HCT116 (cell line): Measurements from ENCODE around the gene RAVER1. TPM values are rescaled to one million over a fixed set of nuclear protein-coding genes. Genes with fewer than 3 reads are reported as not detected.

Source experiments
- ATAC-seq: fragments of 200-7000 bp; cut with Tn5 transposase; 2 replicates; pipeline ENCODE4 v1.9.1; 2020; ENCODE audit warnings: mild to moderate bottlenecking, moderate library complexity
- BruUV-seq: library from RNA; stranded (reverse); fragments of 400-500 nt; replicated peaks from 2 replicates; lab custom pipeline; 2021; lab: Mats Ljungman, UMichigan
- CTCF ChIA-PET: fragments of 300-600 bp; sonication (Branson Sonifier 250); formaldehyde crosslinking; loops from one replicate; lab custom pipeline; 2021; ENCODE audit warnings: antibody characterized with exemption; lab: Charles Lee
- POLR2A ChIA-PET: fragments of 300-600, 350-600 bp; sonication (Branson Sonifier 250); formaldehyde crosslinking; loops from one replicate; lab custom pipeline; 2021; ENCODE audit warnings: antibody characterized with exemption; lab: Charles Lee
- RAD21 ChIA-PET, 2 experiments: fragments of 300-600 bp; sonication (Branson Sonifier 250); formaldehyde crosslinking; loops; one replicate each; lab custom pipeline; 2023; ENCODE audit warnings: low total read pairs in 2 of 2; ENCODE audit not compliant: uncharacterized antibody in 2 of 2, unreplicated experiment in 2 of 2, low non-redundant PET in 1 of 2; lab: Charles Lee
- DNase-seq: peaks from one replicate; pipeline ENCODE4 v3.0.0-alpha.2; 2010; ENCODE audit warnings: low read depth, low spot score
- H2AFZ ChIP-seq: fragments of 200-600 bp; shearing (Covaris generic), sonication (generic); 2 replicates; pipeline ENCODE4 v1.6.1; 2017; ENCODE audit warnings: low read depth, mixed run types, mixed read lengths, antibody characterized with exemption, low read length; ENCODE audit not compliant: poor library complexity, severe bottlenecking
- H3K27ac ChIP-seq: 2 replicates; pipeline ENCODE4 v1.5.1; 2012; ENCODE audit warnings: low read depth, low read length
- H3K27me3 ChIP-seq: fragments of 200-600 bp; sonication (generic); 2 replicates; pipeline ENCODE4 v1.6.1; 2016; ENCODE audit warnings: mixed run types, low read length, mixed read lengths; ENCODE audit not compliant: insufficient read depth
- H3K36me3 ChIP-seq, 2 experiments: fragments of 200-500 bp in 1 of 2; fragments of 200-600 bp in 1 of 2; sonication (Bioruptor generic) in 1 of 2; sonication (generic) in 1 of 2; 2 replicates each; pipeline versions ENCODE4 v1.5.1 to v1.6.1; 2014 to 2016; ENCODE audit warnings: low read length in 2 of 2, inconsistent platforms in 1 of 2, mixed read lengths in 1 of 2, mixed run types in 1 of 2; ENCODE audit not compliant: insufficient read depth in 2 of 2, control insufficient read depth in 1 of 2
- H3K4me1 ChIP-seq, 2 experiments: fragments of 200-600 bp in 1 of 2; sonication (generic) in 1 of 2; 2 replicates each; pipeline versions ENCODE4 v1.5.1 to v1.6.1; 2012 to 2017; ENCODE audit warnings: low read length in 2 of 2, inconsistent platforms in 1 of 2, mild to moderate bottlenecking in 1 of 2, mixed read lengths in 1 of 2, mixed run types in 1 of 2, moderate library complexity in 1 of 2; ENCODE audit not compliant: insufficient read depth in 2 of 2, control insufficient read depth in 1 of 2
- H3K4me2 ChIP-seq: fragments of 200-600 bp; sonication (generic); 2 replicates; pipeline ENCODE4 v1.6.1; 2017; ENCODE audit warnings: mixed run types, low read length, mixed read lengths
- H3K4me3 ChIP-seq, 2 experiments: fragments of 200-600 bp in 1 of 2; sonication (generic) in 1 of 2; replicated peaks in 1 of 2; 2 replicates each; pipeline ENCODE4 v1.5.1; 2011 to 2016; ENCODE audit warnings: low read length in 2 of 2, control low read depth in 1 of 2, low read depth in 1 of 2, mild to moderate bottlenecking in 1 of 2, mixed read lengths in 1 of 2, mixed run types in 1 of 2
- H3K79me2 ChIP-seq: fragments of 200-600 bp; sonication (generic); 2 replicates; pipeline ENCODE4 v1.6.1; 2017; ENCODE audit warnings: mild to moderate bottlenecking, mixed run types, low read length, moderate library complexity, mixed read lengths; ENCODE audit not compliant: insufficient read depth
- H3K9ac ChIP-seq: fragments of 200-600 bp; sonication (generic); 2 replicates; pipeline ENCODE4 v1.6.1; 2016; ENCODE audit warnings: low read length, mixed read lengths
- H3K9me2 ChIP-seq: fragments of 200-600 bp; sonication (generic), shearing (Covaris generic); 2 replicates; pipeline ENCODE4 v1.6.1; 2017; ENCODE audit warnings: mixed run types, mild to moderate bottlenecking, moderate library complexity; ENCODE audit not compliant: insufficient read depth
- H3K9me3 ChIP-seq, 2 experiments: fragments of 200-500 bp in 1 of 2; fragments of 200-600 bp in 1 of 2; sonication (Bioruptor generic) in 1 of 2; sonication (generic) in 1 of 2; 2 replicates each; pipeline ENCODE4 v1.6.1; 2014 to 2017; ENCODE audit warnings: low read length in 2 of 2, mixed read lengths in 2 of 2, inconsistent platforms in 1 of 2, low read depth in 1 of 2, mild to moderate bottlenecking in 1 of 2, mixed run types in 1 of 2, moderate library complexity in 1 of 2; ENCODE audit not compliant: control insufficient read depth in 1 of 2, insufficient read depth in 1 of 2
- H4K20me1 ChIP-seq: fragments of 200-600 bp; sonication (generic), shearing (Covaris generic); 2 replicates; pipeline ENCODE4 v1.6.1; 2017; ENCODE audit warnings: mixed run types, mild to moderate bottlenecking, moderate library complexity; ENCODE audit not compliant: insufficient read depth
- CBX3 ChIP-seq: IDR thresholded peaks from 2 replicates; pipeline ENCODE4 v1.6.1; 2012; ENCODE audit warnings: low read depth
- CEBPB ChIP-seq: IDR thresholded peaks from 2 replicates; pipeline ENCODE4 v1.6.1; 2012; ENCODE audit warnings: low read depth
- EGR1 ChIP-seq: IDR thresholded peaks from 2 replicates; pipeline ENCODE4 v1.6.1; 2012; ENCODE audit warnings: low read depth
- EZH2 ChIP-seq: fragments of 200-600 bp; sonication (generic); IDR thresholded peaks from 2 replicates; pipeline ENCODE4 v1.6.1; 2017; ENCODE audit warnings: antibody characterized with exemption, mixed run types
- JUND ChIP-seq: IDR thresholded peaks from 2 replicates; pipeline ENCODE4 v1.6.1; 2012
- POLR2A ChIP-seq: IDR thresholded peaks from 2 replicates; pipeline ENCODE4 v1.7.0; 2011; ENCODE audit warnings: borderline replicate concordance; ENCODE audit not compliant: insufficient read depth, insufficient read length; ENCODE audit errors: extremely low read depth
- POLR2AphosphoS5 ChIP-seq: IDR thresholded peaks from 2 replicates; pipeline ENCODE4 v1.6.1; 2011; ENCODE audit warnings: mild to moderate bottlenecking, low read depth, low read length, moderate library complexity
- SIN3A ChIP-seq: IDR thresholded peaks from 2 replicates; pipeline ENCODE4 v1.6.1; 2012; ENCODE audit warnings: low read depth
- SP1 ChIP-seq: IDR thresholded peaks from 2 replicates; pipeline ENCODE4 v1.6.1; 2012; ENCODE audit warnings: low read depth
- SRF ChIP-seq: IDR thresholded peaks from 2 replicates; pipeline ENCODE4 v1.6.1; 2012; ENCODE audit warnings: low read depth
- TCF7L2 ChIP-seq: IDR thresholded peaks from 2 replicates; pipeline ENCODE4 v1.7.0; 2011; ENCODE audit warnings: borderline replicate concordance, inconsistent platforms; ENCODE audit not compliant: insufficient read depth, insufficient read length; ENCODE audit errors: extremely low read depth
- ZFX ChIP-seq: fragments of 450-650 bp; IDR thresholded peaks from 2 replicates; pipeline ENCODE4 v1.6.1; 2017
- intact Hi-C: fragments of 100-400 bp; cut with micrococcal nuclease; formaldehyde crosslinking; loops from 2 replicates; pipeline ENCODE4 v1.10.0; 2022
- total RNA-seq: library from RNA; stranded (reverse); gene quantifications from one replicate; pipeline ENCODE4 v1.2.1, GENCODE V29; 2021; ENCODE audit not compliant: unreplicated experiment
- TF ChIP-seq, protein P1 (sequence below): IDR thresholded peaks from 2 replicates; pipeline ENCODE4 v1.6.1; 2011; ENCODE audit warnings: mild to moderate bottlenecking, low read length, moderate library complexity; ENCODE audit not compliant: insufficient replicate concordance; ENCODE audit errors: extremely low read depth

The RAVER1 gene
- total RNA-seq, 1 experiment from 2014 or later, result 71.0 TPM

DNA sequence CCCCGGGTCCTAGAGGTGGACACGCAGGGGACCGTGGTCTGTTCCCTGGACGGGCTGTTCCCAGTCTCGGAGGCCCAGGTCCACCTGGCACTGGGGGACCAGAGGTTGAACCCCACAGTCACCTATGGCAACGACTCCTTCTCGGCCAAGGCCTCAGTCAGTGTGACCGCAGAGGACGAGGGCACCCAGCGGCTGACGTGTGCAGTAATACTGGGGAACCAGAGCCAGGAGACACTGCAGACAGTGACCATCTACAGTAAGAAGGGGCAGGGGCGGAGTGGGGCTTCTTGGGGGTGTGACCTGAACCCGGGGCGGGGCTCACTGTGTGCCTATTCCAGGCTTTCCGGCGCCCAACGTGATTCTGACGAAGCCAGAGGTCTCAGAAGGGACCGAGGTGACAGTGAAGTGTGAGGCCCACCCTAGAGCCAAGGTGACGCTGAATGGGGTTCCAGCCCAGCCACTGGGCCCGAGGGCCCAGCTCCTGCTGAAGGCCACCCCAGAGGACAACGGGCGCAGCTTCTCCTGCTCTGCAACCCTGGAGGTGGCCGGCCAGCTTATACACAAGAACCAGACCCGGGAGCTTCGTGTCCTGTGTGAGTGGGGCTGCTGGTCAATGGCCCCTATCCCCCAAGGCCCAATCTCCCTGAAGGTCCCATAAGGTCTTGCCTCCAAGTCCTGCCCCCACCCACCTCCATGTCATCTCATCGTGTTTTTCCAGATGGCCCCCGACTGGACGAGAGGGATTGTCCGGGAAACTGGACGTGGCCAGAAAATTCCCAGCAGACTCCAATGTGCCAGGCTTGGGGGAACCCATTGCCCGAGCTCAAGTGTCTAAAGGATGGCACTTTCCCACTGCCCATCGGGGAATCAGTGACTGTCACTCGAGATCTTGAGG, 49.0 kb downstream of the RAVER1 start:
- Histone ChIP-seq H3K4me1 (peaks cover 13 to 41% of the 10 kb centered on the region in 2 experiments), H3K9me3 (no peaks in the 10 kb centered on the region), H3K27me3 (no peaks in the 10 kb centered on the region), H3K4me3 (no peak overlapping the region), H4K20me1 (no peaks in the 10 kb centered on the region), H3K36me3 (no peaks in the 10 kb centered on the region; a peak in 2 of 4 replicates), H3K9ac (no peak overlapping the region), H3K4me2 (no peak overlapping the region), H3K27ac (peak overlapping the region; percentile 44; the same call in 1 of the 2 replicates), H3K79me2 (no peaks in the 10 kb centered on the region), H3K9me2 (no peaks in the 10 kb centered on the region), H2AFZ (no peak overlapping the region)
- RAD21 ChIA-PET, result no interaction called here
- POLR2A ChIA-PET, result interaction anchor here (1.5 kb wide), 1 partner anchor 15 kb away, joined by 3 read pairs; no protein-coding TSS in a partner anchor
- BruUV-seq, result no TSS peak
- CTCF ChIA-PET, result interaction anchor here (1.9 kb wide), 1 partner anchor 25 kb away, joined by 7 read pairs; no protein-coding TSS in a partner anchor
- DNase-seq, result no peak
- no peak for ATAC-seq
- intact Hi-C loops, result no loop called here
- TF ChIP-seq SRF, result no peak

DNA sequence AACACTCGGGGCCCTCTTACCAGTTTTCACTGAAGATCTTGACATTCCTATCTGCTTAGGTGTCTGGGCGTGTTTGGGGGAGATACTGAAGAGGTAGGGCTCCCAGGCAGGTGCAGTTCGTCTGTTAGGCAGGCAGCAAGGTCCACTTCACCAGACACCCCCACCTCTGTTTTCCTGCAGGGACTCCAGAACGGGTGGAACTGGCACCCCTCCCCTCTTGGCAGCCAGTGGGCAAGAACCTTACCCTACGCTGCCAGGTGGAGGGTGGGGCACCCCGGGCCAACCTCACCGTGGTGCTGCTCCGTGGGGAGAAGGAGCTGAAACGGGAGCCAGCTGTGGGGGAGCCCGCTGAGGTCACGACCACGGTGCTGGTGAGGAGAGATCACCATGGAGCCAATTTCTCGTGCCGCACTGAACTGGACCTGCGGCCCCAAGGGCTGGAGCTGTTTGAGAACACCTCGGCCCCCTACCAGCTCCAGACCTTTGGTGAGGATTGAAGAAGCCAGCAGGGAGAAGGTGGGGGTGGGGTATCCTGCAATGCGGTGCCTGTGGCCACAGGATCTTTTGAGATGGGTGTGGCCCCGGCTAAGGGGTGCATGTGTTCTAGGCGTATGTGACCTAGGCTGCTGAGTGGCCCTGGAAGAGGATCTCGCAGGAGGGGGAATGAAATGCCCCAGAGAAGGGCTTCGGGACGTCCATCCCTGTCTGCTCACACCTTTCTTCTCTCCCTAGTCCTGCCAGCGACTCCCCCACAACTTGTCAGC, 49.8 kb downstream of the RAVER1 start:
- Histone ChIP-seq H3K27ac (peak overlapping the region; percentile 44), H3K9me3 (no peaks in the 10 kb centered on the region), H2AFZ (no peak overlapping the region), H3K4me3 (peak overlapping the region in 1 of 2 experiments; percentile 3; a peak in 1 of 4 replicates), H3K9ac (no peak overlapping the region), H3K4me2 (peak overlapping the region; percentile 59), H3K36me3 (no peaks in the 10 kb centered on the region; a peak in 2 of 4 replicates), H3K9me2 (no peaks in the 10 kb centered on the region), H3K27me3 (no peaks in the 10 kb centered on the region), H3K79me2 (no peaks in the 10 kb centered on the region), H3K4me1 (peaks cover 13 to 33% of the 10 kb centered on the region in 2 experiments), H4K20me1 (no peaks in the 10 kb centered on the region)
- intact Hi-C loops, result no loop called here
- POLR2A ChIA-PET, result interaction anchor here (1.5 kb wide), 1 partner anchor 14 kb away, joined by 3 read pairs; no protein-coding TSS in a partner anchor
- no TSS peak for BruUV-seq
- DNase-seq, result no peak
- ATAC-seq, result peak; percentile 60
- RAD21 ChIA-PET, result no interaction called here
- CTCF ChIA-PET, result no interaction called here
- TF ChIP-seq EGR1, result no peak
- TF ChIP-seq TCF7L2, result no peak
- TF ChIP-seq SP1, result no peak
- TF ChIP-seq POLR2A, result no peak
- TF ChIP-seq ZFX, result no peak
- TF ChIP-seq SIN3A, result no peak
- TF ChIP-seq JUND, result no peak
- no peak for TF ChIP-seq CEBPB
- TF ChIP-seq, protein P1, sequence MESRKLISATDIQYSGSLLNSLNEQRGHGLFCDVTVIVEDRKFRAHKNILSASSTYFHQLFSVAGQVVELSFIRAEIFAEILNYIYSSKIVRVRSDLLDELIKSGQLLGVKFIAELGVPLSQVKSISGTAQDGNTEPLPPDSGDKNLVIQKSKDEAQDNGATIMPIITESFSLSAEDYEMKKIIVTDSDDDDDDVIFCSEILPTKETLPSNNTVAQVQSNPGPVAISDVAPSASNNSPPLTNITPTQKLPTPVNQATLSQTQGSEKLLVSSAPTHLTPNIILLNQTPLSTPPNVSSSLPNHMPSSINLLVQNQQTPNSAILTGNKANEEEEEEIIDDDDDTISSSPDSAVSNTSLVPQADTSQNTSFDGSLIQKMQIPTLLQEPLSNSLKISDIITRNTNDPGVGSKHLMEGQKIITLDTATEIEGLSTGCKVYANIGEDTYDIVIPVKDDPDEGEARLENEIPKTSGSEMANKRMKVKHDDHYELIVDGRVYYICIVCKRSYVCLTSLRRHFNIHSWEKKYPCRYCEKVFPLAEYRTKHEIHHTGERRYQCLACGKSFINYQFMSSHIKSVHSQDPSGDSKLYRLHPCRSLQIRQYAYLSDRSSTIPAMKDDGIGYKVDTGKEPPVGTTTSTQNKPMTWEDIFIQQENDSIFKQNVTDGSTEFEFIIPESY, result no peak
- no peak for TF ChIP-seq CBX3
- TF ChIP-seq EZH2, result no peak
- no peak for TF ChIP-seq POLR2AphosphoS5
